ENCODE measurements around the gene ITIH1.
A peak's percentile ranks its signal among the peaks of the same experiment; 100 is the strongest.

Gene ITIH1

GRCh38 chr3:52824037-52824436 is 46.6 kb downstream of the ITIH1 start:
- DNase-seq (ENCODE audit: extremely low read depth, low read depth): no peak
- TF ChIP-seq CTCF (IDR thresholded peaks at IDR 0.05; ENCODE audit: low read depth, low read length, missing control alignments): no peak
- no peak overlapping the region for H3K4me3 ChIP-seq (replicated peaks; ENCODE audit: low read depth, low read length)

- no peak for TF ChIP-seq CTCF (IDR thresholded peaks at IDR 0.05; ENCODE audit: low read depth, low read length, missing control alignments)
- no peak overlapping the region for H3K4me3 ChIP-seq (replicated peaks; ENCODE audit: low read depth, low read length)
- no peak for DNase-seq (ENCODE audit: extremely low read depth, low read depth)
Observed at GRCh38 chr3:52827441-52827840, 50.0 kb downstream of the ITIH1 start.

- no peak for DNase-seq (ENCODE audit: extremely low read depth, low read depth)
- TF ChIP-seq CTCF (IDR thresholded peaks at IDR 0.05; ENCODE audit: low read depth, low read length, missing control alignments): peak; percentile 12
- H3K4me3 ChIP-seq (replicated peaks; ENCODE audit: low read depth, low read length): no peak overlapping the region
Observed at GRCh38 chr3:52827866-52828376, 50.5 kb downstream of the ITIH1 start.

- TF ChIP-seq CTCF (IDR thresholded peaks at IDR 0.05; ENCODE audit: low read depth, low read length, missing control alignments): no peak
Observed at GRCh38 chr3:52829482-52829881, 52.1 kb downstream of the ITIH1 start.

GRCh38 chr3:52829906-52830463 is 52.6 kb downstream of the ITIH1 start:
- no peak overlapping the region for H3K4me3 ChIP-seq (replicated peaks; ENCODE audit: low read depth, low read length)
- no peak for TF ChIP-seq CTCF (IDR thresholded peaks at IDR 0.05; ENCODE audit: low read depth, low read length, missing control alignments)
- DNase-seq (ENCODE audit: extremely low read depth, low read depth): no peak

More at GRCh38 chr3:52829482-52829881, 52.1 kb downstream of the ITIH1 start:
- H3K4me3 ChIP-seq (replicated peaks; ENCODE audit: low read depth, low read length): no peak overlapping the region
- DNase-seq (ENCODE audit: extremely low read depth, low read depth): no peak

- no peak for DNase-seq (ENCODE audit: extremely low read depth, low read depth)
- H3K4me3 ChIP-seq (replicated peaks; ENCODE audit: low read depth, low read length): no peak within 1 kb of the TSS
- TF ChIP-seq CTCF (IDR thresholded peaks at IDR 0.05; ENCODE audit: low read depth, low read length, missing control alignments): no peak
Observed at GRCh38 chr3:52830535-52831258, 53.3 kb downstream of the ITIH1 start, which contains the start of gene ITIH4. ITIH4 (minus strand) TSS chr3:52830672; CDS start chr3:52830642, 30 bp downstream.
